Kidney tubule cell (primary cell): ENCODE results near the gene ATG101.
"Not testable (repeated sequence)": the region's sequence is repeated elsewhere in the genome, so short reads cannot be mapped to it uniquely, and the experiment has no call there.

Experiments
- DNase-seq: peaks from one replicate; pipeline ENCODE4 v3.0.0-alpha.2; 2018; ENCODE audit warnings: low spot score

ATG101 gene

GRCh38 chr12:52097045-52097666 is 27.4 kb downstream of the ATG101 start:
- DNase-seq, result no peak

- not testable (repeated sequence) for DNase-seq
These were observed 34.8 kb downstream of the ATG101 start for GRCh38 chr12:52104431-52105089.

- peak; percentile 82 for DNase-seq
These were observed 46.7 kb downstream of the ATG101 start for GRCh38 chr12:52116222-52117125.

- peak; percentile 84 for DNase-seq
These were observed 48.2 kb downstream of the ATG101 start for GRCh38 chr12:52117806-52118475.

GRCh38 chr12:52119398-52120254 is 49.8 kb downstream of the ATG101 start:
- peak; percentile 81 for DNase-seq

- peak; percentile 21 for DNase-seq
These were observed 51.4 kb downstream of the ATG101 start for GRCh38 chr12:52120951-52121823.

- DNase-seq, result peak; percentile 61
These were observed 52.2 kb downstream of the ATG101 start for GRCh38 chr12:52121824-52122539.

GRCh38 chr12:52122540-52122871 is 52.7 kb downstream of the ATG101 start:
- DNase-seq, result no peak

- no peak for DNase-seq
These were observed 53.1 kb downstream of the ATG101 start for GRCh38 chr12:52122904-52123303.

- DNase-seq, result no peak
These were observed 53.9 kb downstream of the ATG101 start for GRCh38 chr12:52123487-52124186.

- DNase-seq, result no peak
These were observed 55.7 kb downstream of the ATG101 start for GRCh38 chr12:52125476-52125900.

GRCh38 chr12:52126050-52126604 is 56.3 kb downstream of the ATG101 start:
- DNase-seq, result no peak
